DOHH2 (cell line): ENCODE data around the gene SNX5.

ENCODE experiments used
- H3F3A ChIP-seq: fragments of 200-600 bp; sonication (generic), shearing (Covaris generic); 2 replicates; pipeline ENCODE4 v1.6.0; 2016; ENCODE audit warnings: antibody characterized with exemption, mild to moderate bottlenecking; ENCODE audit not compliant: control insufficient read depth, insufficient read depth
- H3K27ac ChIP-seq: fragments of 200-600 bp; sonication (generic); 2 replicates; pipeline ENCODE4 v1.5.1; 2014; ENCODE audit warnings: low read depth, mild to moderate bottlenecking, low read length, moderate library complexity
- H3K27me3 ChIP-seq: fragments of 200-600 bp; sonication (generic); 2 replicates; pipeline ENCODE4 v1.6.1; 2014; ENCODE audit warnings: mild to moderate bottlenecking, low read length, mixed read lengths; ENCODE audit not compliant: control insufficient read depth
- H3K36me3 ChIP-seq: fragments of 200-600 bp; sonication (generic); 2 replicates; pipeline ENCODE4 v1.6.1; 2014; ENCODE audit warnings: mild to moderate bottlenecking, low read length, moderate library complexity, mixed read lengths; ENCODE audit not compliant: control insufficient read depth
- H3K4me1 ChIP-seq: fragments of 200-600 bp; sonication (generic); 2 replicates; pipeline ENCODE4 v1.6.1; 2014; ENCODE audit warnings: mild to moderate bottlenecking, low read length, mixed read lengths; ENCODE audit not compliant: control insufficient read depth
- H3K4me2 ChIP-seq: fragments of 200-600 bp; sonication (generic); 2 replicates; pipeline ENCODE4 v1.6.0; 2014; ENCODE audit warnings: mild to moderate bottlenecking, low read length, moderate library complexity
- H3K4me3 ChIP-seq: fragments of 200-600 bp; sonication (generic); 2 replicates; pipeline ENCODE4 v1.5.1; 2014; ENCODE audit warnings: mild to moderate bottlenecking, low read length, mixed read lengths
- H3K79me2 ChIP-seq: fragments of 200-600 bp; sonication (generic); 2 replicates; pipeline ENCODE4 v1.6.1; 2014; ENCODE audit warnings: mild to moderate bottlenecking, low read length, mixed read lengths; ENCODE audit not compliant: control insufficient read depth
- H3K9me2 ChIP-seq: fragments of 200-600 bp; sonication (generic); replicated peaks from 2 replicates; pipeline ENCODE4 v1.6.1; 2014; ENCODE audit warnings: mild to moderate bottlenecking, low read length, mixed read lengths; ENCODE audit not compliant: control insufficient read depth
- H3K9me3 ChIP-seq: fragments of 200-600 bp; sonication (generic); 2 replicates; pipeline ENCODE4 v1.6.1; 2014; ENCODE audit warnings: antibody characterized with exemption, low read length, mixed read lengths; ENCODE audit not compliant: control insufficient read depth, insufficient read depth
- H4K20me1 ChIP-seq: fragments of 200-600 bp; sonication (generic); 2 replicates; pipeline ENCODE4 v1.6.0; 2014; ENCODE audit warnings: low read depth, mild to moderate bottlenecking, antibody characterized with exemption, low read length, moderate library complexity; ENCODE audit not compliant: control insufficient read depth, insufficient read depth
- EZH2phosphoT487 ChIP-seq: fragments of 200-600 bp; sonication (generic); IDR thresholded peaks from 2 replicates; pipeline ENCODE4 v1.6.1; 2017; ENCODE audit warnings: borderline replicate concordance, mild to moderate bottlenecking, antibody characterized with exemption, low read length, moderate library complexity, mixed read lengths
- TF ChIP-seq, protein P1 (sequence below): fragments of 200-600 bp; sonication (generic); IDR thresholded peaks from one replicate; pipeline ENCODE4 v1.5.1; 2014; ENCODE audit warnings: antibody characterized with exemption, mild to moderate bottlenecking, low read depth, low read length; ENCODE audit not compliant: poor library complexity, severe bottlenecking

Gene SNX5

DNA sequence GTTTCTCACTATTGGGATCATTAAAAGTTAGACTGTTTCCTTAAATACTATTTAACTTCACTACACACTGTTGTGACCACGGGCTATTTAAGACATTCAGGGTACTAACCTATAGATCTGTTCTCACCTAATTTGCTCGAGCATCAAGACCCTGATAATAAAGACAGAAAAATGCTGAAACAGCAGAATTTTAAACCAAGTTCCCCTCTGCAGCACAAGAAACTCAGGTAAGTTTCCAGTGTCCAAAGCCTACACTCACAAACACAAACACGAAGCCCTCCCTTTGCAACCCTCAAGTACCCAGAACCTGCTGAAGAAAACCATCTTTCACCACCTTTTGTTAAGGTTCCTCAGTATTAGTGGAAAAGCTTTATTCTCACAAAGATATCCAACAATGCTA, 4.0 kb downstream of the SNX5 start:
- H3K79me2 ChIP-seq, result peaks cover 98% of the 10 kb centered on the region
- peak overlapping the region; percentile 86 for H3K4me3 ChIP-seq
- TF ChIP-seq EZH2phosphoT487, result no peak
- TF ChIP-seq, protein P1, sequence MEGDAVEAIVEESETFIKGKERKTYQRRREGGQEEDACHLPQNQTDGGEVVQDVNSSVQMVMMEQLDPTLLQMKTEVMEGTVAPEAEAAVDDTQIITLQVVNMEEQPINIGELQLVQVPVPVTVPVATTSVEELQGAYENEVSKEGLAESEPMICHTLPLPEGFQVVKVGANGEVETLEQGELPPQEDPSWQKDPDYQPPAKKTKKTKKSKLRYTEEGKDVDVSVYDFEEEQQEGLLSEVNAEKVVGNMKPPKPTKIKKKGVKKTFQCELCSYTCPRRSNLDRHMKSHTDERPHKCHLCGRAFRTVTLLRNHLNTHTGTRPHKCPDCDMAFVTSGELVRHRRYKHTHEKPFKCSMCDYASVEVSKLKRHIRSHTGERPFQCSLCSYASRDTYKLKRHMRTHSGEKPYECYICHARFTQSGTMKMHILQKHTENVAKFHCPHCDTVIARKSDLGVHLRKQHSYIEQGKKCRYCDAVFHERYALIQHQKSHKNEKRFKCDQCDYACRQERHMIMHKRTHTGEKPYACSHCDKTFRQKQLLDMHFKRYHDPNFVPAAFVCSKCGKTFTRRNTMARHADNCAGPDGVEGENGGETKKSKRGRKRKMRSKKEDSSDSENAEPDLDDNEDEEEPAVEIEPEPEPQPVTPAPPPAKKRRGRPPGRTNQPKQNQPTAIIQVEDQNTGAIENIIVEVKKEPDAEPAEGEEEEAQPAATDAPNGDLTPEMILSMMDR, result no peak
- no peaks in the 10 kb centered on the region for H3K9me3 ChIP-seq
- H3K4me2 ChIP-seq, result peak overlapping the region; percentile 93
- H3F3A ChIP-seq, result peaks cover 76% of the 10 kb centered on the region
- no peaks in the 10 kb centered on the region for H3K9me2 ChIP-seq
- H4K20me1 ChIP-seq, result peaks cover 51% of the 10 kb centered on the region
- H3K4me1 ChIP-seq, result peaks cover 64% of the 10 kb centered on the region
- peak overlapping the region; percentile 86 for H3K27ac ChIP-seq
- no peaks in the 10 kb centered on the region for H3K27me3 ChIP-seq
- peaks cover 91% of the 10 kb centered on the region for H3K36me3 ChIP-seq

DNA sequence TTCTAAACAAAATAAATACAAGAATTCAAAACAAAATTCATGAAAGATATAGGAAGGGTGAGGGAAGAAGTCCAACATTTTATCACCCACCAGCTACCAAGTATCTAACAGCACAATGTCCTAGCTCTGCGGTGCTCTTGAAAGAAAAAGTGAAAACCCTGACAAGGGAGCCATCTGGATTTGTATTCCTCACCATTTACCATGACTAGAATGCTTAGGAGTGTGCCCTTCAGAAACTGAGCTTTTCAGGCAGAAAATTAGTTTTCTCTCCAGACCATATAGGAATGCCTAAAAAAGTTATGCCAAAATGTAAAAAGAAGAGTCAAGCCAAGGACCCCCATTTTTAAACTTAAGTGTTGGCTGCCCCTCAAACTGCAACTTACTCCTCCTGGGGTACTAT, 4.5 kb downstream of the SNX5 start:
- Histone ChIP-seq H3K27ac (peak overlapping the region; percentile 86), H3K36me3 (peaks cover 95% of the 10 kb centered on the region), H3K27me3 (no peaks in the 10 kb centered on the region), H3K4me2 (peak overlapping the region; percentile 93), H3K4me1 (peaks cover 70% of the 10 kb centered on the region), H3K9me2 (no peaks in the 10 kb centered on the region), H4K20me1 (peaks cover 57% of the 10 kb centered on the region), H3F3A (peaks cover 82% of the 10 kb centered on the region), H3K79me2 (peaks cover 98% of the 10 kb centered on the region), H3K9me3 (no peaks in the 10 kb centered on the region), H3K4me3 (peak overlapping the region; percentile 86)
- TF ChIP-seq, protein P1, result no peak
- no peak for TF ChIP-seq EZH2phosphoT487

DNA sequence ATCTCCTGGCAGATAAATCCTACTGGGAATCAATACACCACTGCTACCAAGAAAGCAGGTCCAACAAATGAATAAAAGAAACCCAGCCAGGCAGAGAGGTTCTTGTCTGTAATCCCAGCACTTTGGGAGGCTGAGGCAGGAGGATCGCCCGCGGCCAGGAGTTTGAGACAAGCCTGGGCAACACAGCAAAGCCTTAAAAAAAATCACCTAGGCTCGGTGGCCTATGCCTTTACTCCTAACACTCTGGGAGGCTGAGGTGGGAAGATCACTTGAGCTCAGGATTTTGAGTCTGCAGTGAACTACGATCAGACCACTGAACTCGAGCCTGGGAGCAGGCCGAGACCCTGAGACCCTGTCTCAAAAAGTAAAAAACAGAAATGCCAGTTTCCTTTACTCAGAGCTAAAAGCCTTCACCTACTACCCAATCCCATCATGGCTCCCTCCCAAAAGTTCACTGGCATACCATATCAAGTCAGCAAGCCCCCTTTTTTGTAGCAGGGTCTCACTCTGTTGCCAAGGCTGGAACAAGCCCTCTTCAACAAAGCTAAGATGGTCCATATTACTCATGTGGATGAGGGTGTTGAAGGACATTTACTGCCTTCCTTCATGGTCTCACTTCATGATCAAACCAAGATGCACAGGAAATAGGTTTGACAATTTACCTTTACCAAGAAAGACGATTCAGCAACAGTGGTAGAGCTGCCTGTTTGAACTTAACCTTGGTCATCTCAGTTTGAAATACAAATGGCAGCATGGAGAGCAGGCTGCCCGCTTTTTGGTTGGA, 5.3 kb downstream of the SNX5 start:
- Histone ChIP-seq H4K20me1 (peaks cover 57% of the 10 kb centered on the region), H3K36me3 (peaks cover 98% of the 10 kb centered on the region), H3K27ac (peak overlapping the region; percentile 86), H3K79me2 (peaks cover 100% of the 10 kb centered on the region), H3F3A (peaks cover 90% of the 10 kb centered on the region), H3K4me1 (peaks cover 78% of the 10 kb centered on the region), H3K27me3 (no peaks in the 10 kb centered on the region), H3K9me2 (no peaks in the 10 kb centered on the region), H3K4me3 (peak overlapping the region; percentile 86), H3K9me3 (no peaks in the 10 kb centered on the region), H3K4me2 (peak overlapping the region; percentile 93)
- TF ChIP-seq, protein P1, result no peak
- no peak for TF ChIP-seq EZH2phosphoT487
